NCI-H1092 treated with DMSO at 0.1 percent for 48 hours (cell line): ENCODE data around the gene MICAL1.

Experiments used
- DNase-seq: peaks from one replicate; lab custom pipeline; 2025; lab: John Stamatoyannopoulos, UW

The MICAL1 gene

DNA sequence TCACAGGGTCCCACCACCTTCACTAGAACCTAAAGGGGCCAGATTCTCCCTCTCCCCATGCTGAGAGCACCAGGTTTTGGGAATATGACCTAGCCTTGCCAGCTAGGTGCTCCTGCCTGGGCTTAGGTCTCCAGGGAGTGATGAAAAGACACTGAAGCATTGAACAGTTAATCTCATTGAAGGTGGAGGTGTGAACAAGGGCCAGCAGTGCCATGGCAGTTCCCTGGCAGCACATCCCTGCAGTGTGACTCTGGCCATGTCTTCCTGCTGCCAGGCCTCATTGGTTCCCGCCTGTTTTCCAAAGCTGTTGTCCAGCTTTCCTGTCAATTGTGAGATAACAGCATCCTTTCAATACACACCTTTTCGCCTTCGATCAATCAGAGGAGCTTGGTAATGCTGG lies 26.1 kb downstream of the MICAL1 start:
- no peak for DNase-seq

DNA sequence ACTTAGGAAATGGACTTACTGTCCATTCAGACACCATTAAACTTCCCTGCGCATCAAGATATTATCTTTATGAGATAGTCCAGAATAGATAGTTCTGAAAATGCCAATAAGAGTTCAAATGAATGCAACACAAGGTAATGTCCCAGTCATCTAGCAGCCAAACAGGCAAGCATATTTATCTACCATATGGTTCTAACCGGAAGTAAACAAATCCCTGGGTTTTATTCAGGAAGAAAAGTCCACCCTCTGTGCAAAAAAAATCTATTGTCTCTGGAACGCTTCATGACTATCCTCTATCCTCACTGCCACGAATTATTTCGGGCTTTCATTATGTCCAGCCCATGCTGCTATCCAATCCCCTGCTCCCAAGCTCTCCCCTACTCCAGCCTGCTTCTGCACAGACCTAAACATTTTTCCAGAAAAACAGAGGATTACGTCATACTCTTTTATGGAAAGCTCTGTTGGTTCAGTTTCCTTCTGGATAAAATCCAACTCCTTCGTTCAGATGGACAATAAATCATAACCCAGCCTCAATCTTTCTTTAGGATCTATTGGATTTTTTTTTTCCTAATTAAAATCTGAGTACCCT lies 26.6 kb downstream of the MICAL1 start:
- DNase-seq = no peak

DNA sequence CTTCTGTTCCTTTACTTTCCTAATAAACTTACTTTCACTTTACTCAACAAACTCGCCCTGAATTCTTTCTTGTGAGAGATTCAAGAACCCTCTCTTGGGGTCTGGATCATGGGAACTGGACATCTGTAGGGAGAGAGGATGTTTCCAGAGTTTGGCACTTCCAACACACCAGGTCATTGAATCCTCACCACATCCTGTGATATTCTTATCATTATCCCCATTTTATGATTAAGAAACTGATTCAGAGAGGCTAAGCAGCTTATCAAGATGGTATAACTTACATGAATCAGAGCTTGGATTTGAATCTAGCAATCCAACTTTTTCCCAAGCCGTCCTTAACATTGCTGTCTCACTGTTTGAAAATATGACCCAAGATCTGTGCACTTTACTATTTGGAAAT lies 30.6 kb downstream of the MICAL1 start:
- DNase-seq = no peak

DNA sequence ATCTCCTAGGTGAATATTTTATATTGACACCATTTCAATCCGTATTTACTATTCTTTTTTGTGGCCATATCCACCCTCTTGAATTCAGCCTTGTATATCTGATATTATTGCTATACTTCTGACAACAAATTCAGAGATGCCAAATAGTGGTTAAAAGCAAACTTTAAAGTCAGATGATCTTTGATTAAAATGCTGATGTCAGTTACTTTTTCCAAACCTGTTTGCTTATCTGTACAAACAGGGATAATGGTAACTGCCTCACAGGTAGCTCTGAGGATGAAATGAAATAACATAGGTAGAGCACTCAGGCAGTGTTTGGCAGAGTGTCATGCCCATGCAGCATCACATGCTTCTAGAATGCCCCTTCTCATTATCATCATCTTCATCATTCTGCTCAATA lies 34.4 kb downstream of the MICAL1 start:
- DNase-seq = no peak

DNA sequence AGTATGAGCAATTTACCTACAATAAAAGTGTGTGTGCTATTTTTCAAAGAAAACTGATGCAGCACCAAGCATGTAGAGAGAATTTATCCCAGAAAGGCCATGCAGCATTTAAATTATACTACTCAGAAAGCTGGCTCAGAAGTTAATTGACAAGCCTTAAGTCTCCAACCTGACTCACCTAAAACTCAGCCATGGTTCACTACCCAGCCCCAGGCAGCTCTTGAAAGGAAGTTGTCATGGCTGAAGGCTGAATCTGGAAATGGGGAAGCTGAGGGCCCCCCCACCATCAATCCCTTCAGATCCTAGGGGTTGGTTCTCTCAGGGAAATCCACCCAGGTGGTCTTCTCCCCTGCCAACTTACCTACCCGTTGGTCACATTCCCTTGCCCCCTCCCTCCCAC lies 34.8 kb downstream of the MICAL1 start:
- DNase-seq = no peak

DNA sequence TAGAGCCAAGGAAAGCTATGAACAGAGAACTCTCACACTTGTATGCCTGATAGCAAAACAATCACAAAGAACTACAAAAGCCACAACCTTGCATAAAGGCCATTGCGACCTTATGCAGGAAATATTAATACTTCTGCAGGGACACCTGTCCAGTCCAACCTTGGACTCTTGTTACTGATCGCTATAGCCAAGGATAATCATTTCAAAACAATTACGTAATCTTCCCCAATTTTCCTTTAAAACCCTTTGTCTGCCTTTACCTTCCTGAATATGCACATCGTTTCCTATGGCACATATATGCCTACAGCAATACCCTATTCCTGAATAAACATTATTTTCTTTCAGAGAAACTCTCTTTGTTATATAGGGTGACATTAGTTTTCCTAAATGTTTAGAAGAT lies 37.9 kb downstream of the MICAL1 start:
- DNase-seq = no peak

DNA sequence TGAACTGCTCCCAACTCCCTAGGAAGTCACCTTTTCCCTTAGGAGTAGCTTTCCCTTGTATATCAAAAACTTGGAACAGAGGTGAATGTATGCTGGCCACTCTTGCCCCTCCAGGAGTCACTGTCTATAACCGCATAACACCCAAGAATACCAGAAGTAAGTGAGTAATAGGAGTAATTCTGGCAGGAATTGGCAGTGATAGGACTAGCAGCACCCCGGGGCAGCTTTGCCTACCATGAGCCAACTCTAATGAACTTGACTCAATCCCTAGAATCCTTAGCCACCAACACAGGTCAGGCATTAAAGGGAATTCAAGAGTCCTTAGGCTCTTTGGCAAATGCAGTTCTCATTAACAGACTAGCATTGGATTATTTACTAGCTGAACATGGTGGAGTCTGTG lies 44.5 kb downstream of the MICAL1 start:
- DNase-seq = no peak

DNA sequence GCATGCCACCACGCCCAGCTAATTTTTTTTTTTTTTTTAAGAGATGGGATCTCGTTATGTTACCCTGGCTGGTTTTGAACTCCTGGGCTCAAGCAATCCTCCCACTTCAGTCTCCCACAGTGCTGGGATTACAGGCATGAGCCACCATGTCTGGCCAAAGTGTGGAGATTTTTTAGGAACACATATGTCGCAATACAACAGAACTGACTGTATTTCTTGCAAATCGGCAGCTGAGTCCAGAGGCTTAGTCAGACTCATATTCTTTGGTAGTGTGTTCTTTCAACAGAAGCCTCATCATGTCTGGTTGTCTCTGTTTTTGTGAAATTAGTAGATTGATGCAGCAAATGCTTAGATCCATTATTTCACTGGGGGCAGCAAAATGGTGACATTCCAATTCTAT lies 49.4 kb downstream of the MICAL1 start:
- DNase-seq = no peak

DNA sequence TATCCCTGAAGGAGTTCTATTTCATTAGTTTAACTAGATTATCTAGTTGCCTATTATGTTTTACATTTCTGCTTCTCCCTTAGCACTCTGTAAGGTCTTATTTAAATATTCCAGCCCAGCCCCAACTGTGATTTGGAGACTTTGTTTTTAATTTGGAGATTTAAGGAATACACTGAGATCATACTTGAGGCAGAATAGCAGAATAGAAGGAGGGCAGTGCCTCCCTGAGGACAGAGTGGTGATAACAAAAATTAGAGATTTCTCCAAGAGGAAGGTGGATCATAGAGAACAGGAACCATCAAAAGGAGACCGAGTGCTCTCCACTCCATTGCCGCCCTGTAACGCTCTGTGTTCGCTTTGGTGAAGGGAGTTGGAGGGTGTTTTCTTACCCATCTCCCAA lies 58.6 kb downstream of the MICAL1 start:
- DNase-seq = peak; percentile 4

DNA sequence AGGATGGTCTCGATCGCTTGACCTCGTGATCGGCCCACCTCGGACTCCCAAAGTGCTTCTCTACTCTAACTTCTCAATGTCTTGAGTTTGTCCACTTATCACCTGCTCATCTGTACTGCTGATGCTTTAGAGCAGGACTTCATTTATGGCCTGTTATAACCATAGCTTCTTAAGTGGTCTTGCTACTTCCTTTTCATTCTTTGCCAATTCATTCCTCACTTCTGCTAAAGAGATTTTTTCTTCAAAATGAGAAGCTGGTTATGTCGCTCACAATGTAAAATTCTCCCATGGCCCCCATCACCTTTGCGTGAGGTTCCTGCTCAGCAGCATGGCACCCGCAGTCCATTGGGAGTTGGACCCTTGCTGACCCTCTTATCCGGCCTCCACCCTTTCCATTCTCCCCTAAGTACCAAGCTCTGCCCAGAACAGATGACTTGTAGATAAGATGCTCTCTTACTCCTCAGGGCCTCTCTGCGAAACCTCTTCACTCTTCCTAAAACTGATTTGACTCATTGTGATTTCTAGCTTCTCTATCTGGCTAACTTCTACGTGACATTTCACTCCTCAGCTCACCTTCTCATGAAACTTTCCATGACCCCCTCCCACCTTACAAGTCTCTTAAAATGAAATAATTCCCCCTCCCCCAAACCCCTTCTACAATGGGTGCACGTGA lies 59.4 kb downstream of the MICAL1 start:
- DNase-seq = no peak
